ENCODE results near the gene NLRP12.

GRCh38 chr19:53813996-53814395 is 10.1 kb downstream of the NLRP12 start:
- TF ChIP-seq, protein P1, sequence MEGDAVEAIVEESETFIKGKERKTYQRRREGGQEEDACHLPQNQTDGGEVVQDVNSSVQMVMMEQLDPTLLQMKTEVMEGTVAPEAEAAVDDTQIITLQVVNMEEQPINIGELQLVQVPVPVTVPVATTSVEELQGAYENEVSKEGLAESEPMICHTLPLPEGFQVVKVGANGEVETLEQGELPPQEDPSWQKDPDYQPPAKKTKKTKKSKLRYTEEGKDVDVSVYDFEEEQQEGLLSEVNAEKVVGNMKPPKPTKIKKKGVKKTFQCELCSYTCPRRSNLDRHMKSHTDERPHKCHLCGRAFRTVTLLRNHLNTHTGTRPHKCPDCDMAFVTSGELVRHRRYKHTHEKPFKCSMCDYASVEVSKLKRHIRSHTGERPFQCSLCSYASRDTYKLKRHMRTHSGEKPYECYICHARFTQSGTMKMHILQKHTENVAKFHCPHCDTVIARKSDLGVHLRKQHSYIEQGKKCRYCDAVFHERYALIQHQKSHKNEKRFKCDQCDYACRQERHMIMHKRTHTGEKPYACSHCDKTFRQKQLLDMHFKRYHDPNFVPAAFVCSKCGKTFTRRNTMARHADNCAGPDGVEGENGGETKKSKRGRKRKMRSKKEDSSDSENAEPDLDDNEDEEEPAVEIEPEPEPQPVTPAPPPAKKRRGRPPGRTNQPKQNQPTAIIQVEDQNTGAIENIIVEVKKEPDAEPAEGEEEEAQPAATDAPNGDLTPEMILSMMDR (IDR thresholded peaks at IDR 0.05): no peak
- no peak for TF ChIP-seq POLR2A (IDR thresholded peaks at IDR 0.05)
